ENCODE measurements around the gene ZNF565.

The ZNF565 gene

GRCh38 chr19:36160821-36161596 is 53.5 kb downstream of the ZNF565 start:
- H3K4me3 ChIP-seq (ENCODE audit: low read depth, low read length), result no peak overlapping the region
- TF ChIP-seq CTCF (IDR thresholded peaks at IDR 0.05; ENCODE audit: low read depth, low read length, missing control alignments), result no peak
- no peak for DNase-seq (ENCODE audit: low read depth)

GRCh38 chr19:36153126-36153525 is 61.3 kb downstream of the ZNF565 start:
- TF ChIP-seq CTCF (IDR thresholded peaks at IDR 0.05; ENCODE audit: low read depth, low read length, missing control alignments), result no peak
- H3K4me3 ChIP-seq (ENCODE audit: low read depth, low read length), result no peak overlapping the region
- DNase-seq (ENCODE audit: low read depth), result no peak

GRCh38 chr19:36152352-36153091 is 61.9 kb downstream of the ZNF565 start, which contains the start of gene COX7A1:
Gene COX7A1 (minus strand): TSS chr19:36152447. CDS start chr19:36152407, 40 bp downstream.
- no peak for DNase-seq (ENCODE audit: low read depth)
- TF ChIP-seq CTCF (IDR thresholded peaks at IDR 0.05; ENCODE audit: low read depth, low read length, missing control alignments), result no peak
- H3K4me3 ChIP-seq (ENCODE audit: low read depth, low read length), result no peak within 1 kb of the TSS

GRCh38 chr19:36152019-36152351 is 62.5 kb downstream of the ZNF565 start:
- no peak for TF ChIP-seq CTCF (IDR thresholded peaks at IDR 0.05; ENCODE audit: low read depth, low read length, missing control alignments)
- no peak overlapping the region for H3K4me3 ChIP-seq (ENCODE audit: low read depth, low read length)
- no peak for DNase-seq (ENCODE audit: low read depth)

- TF ChIP-seq CTCF (IDR thresholded peaks at IDR 0.05; ENCODE audit: low read depth, low read length, missing control alignments), result no peak
- no peak overlapping the region for H3K4me3 ChIP-seq (ENCODE audit: low read depth, low read length)
- DNase-seq (ENCODE audit: low read depth), result no peak
These were observed 63.1 kb downstream of the ZNF565 start for GRCh38 chr19:36151144-36152018.

DNA sequence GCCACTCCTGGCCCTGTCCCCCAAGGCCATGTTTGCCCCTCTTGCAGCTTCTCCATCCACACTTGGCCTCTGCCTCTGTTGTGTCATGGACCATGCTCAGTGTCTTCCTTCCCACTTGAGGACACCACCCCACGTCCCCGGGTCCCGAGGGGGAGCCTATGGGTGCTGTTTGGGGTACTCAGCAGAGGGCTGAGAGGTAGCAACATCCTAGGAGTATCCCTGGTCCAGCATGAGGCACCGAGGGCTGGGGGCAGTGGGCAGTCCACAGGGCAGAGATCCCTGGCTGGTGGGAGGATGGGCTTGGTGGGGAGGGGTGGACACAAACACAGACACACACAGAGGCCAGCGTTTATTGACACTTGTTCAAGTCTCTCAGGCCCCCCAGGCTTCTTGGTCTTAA is 63.9 kb downstream of the ZNF565 start:
- no peak overlapping the region for H3K4me3 ChIP-seq (ENCODE audit: low read depth, low read length)
- TF ChIP-seq CTCF (IDR thresholded peaks at IDR 0.05; ENCODE audit: low read depth, low read length, missing control alignments), result no peak
- DNase-seq (ENCODE audit: low read depth), result no peak
